IMR-90 (cell line): ENCODE data around the gene NT5DC3. TPM values are rescaled to one million over a fixed set of nuclear protein-coding genes. Genes with fewer than 3 reads are reported as not detected.

Experiments used
- ATAC-seq: fragments of 200-7000 bp; cut with Tn5 transposase; 2 replicates; pipeline ENCODE4 v1.9.1; 2020; ENCODE audit warnings: low read depth, mild to moderate bottlenecking, moderate library complexity
- BruUV-seq: library from RNA; stranded (reverse); fragments of 400-500 nt; replicated peaks from 2 replicates; lab custom pipeline; 2021; lab: Mats Ljungman, UMichigan
- CTCF ChIA-PET: fragments of 300-600 bp; formaldehyde crosslinking; extraction: SDS; loops from one replicate; lab custom pipeline; 2021; ENCODE audit warnings: antibody characterized with exemption; lab: Yijun Ruan, JAX
- POLR2A ChIA-PET: fragments of 300-600 bp; sonication (Branson Sonifier 250); formaldehyde crosslinking; loops from one replicate; lab custom pipeline; 2022; ENCODE audit warnings: antibody characterized with exemption; ENCODE audit not compliant: unreplicated experiment; lab: Charles Lee
- DNase-seq: peaks from one replicate; pipeline ENCODE4 v3.0.0; 2013
- H2AFZ ChIP-seq: replicated peaks from 2 replicates; pipeline ENCODE3; 2013; ENCODE audit warnings: low read length, mild to moderate bottlenecking; ENCODE audit not compliant: poor library complexity
- H2AK5ac ChIP-seq: 2 replicates; pipeline ENCODE4 v1.6.1; 2013; ENCODE audit warnings: low read depth, low read length, inconsistent platforms
- H2AK9ac ChIP-seq: replicated peaks from 2 replicates; pipeline ENCODE3; 2013; ENCODE audit warnings: mild to moderate bottlenecking, low read depth, low read length, moderate library complexity; ENCODE audit not compliant: poor library complexity
- H2BK120ac ChIP-seq: 2 replicates; pipeline ENCODE4 v1.6.1; 2013; ENCODE audit warnings: low read depth, low read length, inconsistent platforms
- H2BK15ac ChIP-seq: 3 replicates; pipeline ENCODE4 v1.6.1; 2013; ENCODE audit warnings: low read depth, low read length, inconsistent platforms
- H2BK20ac ChIP-seq: 2 replicates; pipeline ENCODE4 v1.6.1; 2013; ENCODE audit warnings: low read depth, mild to moderate bottlenecking, inconsistent platforms, low read length, moderate library complexity
- H2BK5ac ChIP-seq: 2 replicates; pipeline ENCODE4 v1.6.1; 2013; ENCODE audit warnings: mild to moderate bottlenecking, low read depth, low read length, inconsistent platforms; ENCODE audit not compliant: poor library complexity, severe bottlenecking
- H3K14ac ChIP-seq: replicated peaks from 2 replicates; pipeline ENCODE4 v1.6.1; 2013; ENCODE audit warnings: low read depth, low read length, inconsistent platforms
- H3K18ac ChIP-seq: 2 replicates; pipeline ENCODE4 v1.6.1; 2013; ENCODE audit warnings: low read depth, low read length, control low read depth
- H3K23ac ChIP-seq: 2 replicates; pipeline ENCODE4 v1.6.1; 2013; ENCODE audit warnings: low read depth, low read length, inconsistent platforms
- H3K27ac ChIP-seq: 2 replicates; pipeline ENCODE4 v1.5.1; 2013; ENCODE audit warnings: mild to moderate bottlenecking, control low read depth, low read length; ENCODE audit not compliant: insufficient read depth
- H3K27me3 ChIP-seq: 2 replicates; pipeline ENCODE4 v1.6.1; 2013; ENCODE audit warnings: low read length; ENCODE audit not compliant: control insufficient read depth, insufficient read depth
- H3K36me3 ChIP-seq: 2 replicates; pipeline ENCODE4 v1.6.1; 2013; ENCODE audit warnings: low read length, mixed read lengths; ENCODE audit not compliant: control insufficient read depth, insufficient read depth
- H3K4ac ChIP-seq: 2 replicates; pipeline ENCODE4 v1.6.1; 2013; ENCODE audit warnings: low read depth, low read length, inconsistent platforms
- H3K4me1 ChIP-seq: 2 replicates; pipeline ENCODE4 v1.6.1; 2013; ENCODE audit warnings: low read length, mixed read lengths; ENCODE audit not compliant: control insufficient read depth, insufficient read depth
- H3K4me2 ChIP-seq: 2 replicates; pipeline ENCODE4 v1.6.1; 2013; ENCODE audit warnings: low read depth, mild to moderate bottlenecking, control low read depth, low read length, moderate library complexity
- H3K4me3 ChIP-seq: 2 replicates; pipeline ENCODE4 v1.5.1; 2013; ENCODE audit warnings: low read depth, mild to moderate bottlenecking, control low read depth, low read length, moderate library complexity; ENCODE audit not compliant: insufficient read depth
- H3K56ac ChIP-seq: 2 replicates; pipeline ENCODE4 v1.6.1; 2013; ENCODE audit warnings: low read length, inconsistent platforms; ENCODE audit not compliant: insufficient read depth; ENCODE audit errors: extremely low read depth
- H3K79me1 ChIP-seq, 2 experiments: 2 replicates each; pipeline ENCODE4 v1.6.1; 2013; ENCODE audit warnings: low read length in 2 of 2, inconsistent platforms in 1 of 2, low read depth in 1 of 2
- H3K9ac ChIP-seq: 2 replicates; pipeline ENCODE4 v1.6.1; 2013; ENCODE audit warnings: low read depth, low read length, control low read depth
- H3K9me1 ChIP-seq: 2 replicates; pipeline ENCODE4 v1.6.1; 2013; ENCODE audit warnings: low read length, inconsistent platforms; ENCODE audit not compliant: insufficient read depth
- H3K9me3 ChIP-seq: 2 replicates; pipeline ENCODE4 v1.6.1; 2013; ENCODE audit warnings: low read length; ENCODE audit not compliant: control insufficient read depth, insufficient read depth
- H4K20me1 ChIP-seq: 2 replicates; pipeline ENCODE4 v1.6.1; 2013; ENCODE audit warnings: low read length, inconsistent platforms; ENCODE audit not compliant: insufficient read depth
- H4K5ac ChIP-seq: 2 replicates; pipeline ENCODE4 v1.6.1; 2013; ENCODE audit warnings: mild to moderate bottlenecking, low read depth, low read length, control low read depth
- H4K8ac ChIP-seq, 2 experiments: 2 replicates each; pipeline ENCODE4 v1.6.1; 2013; ENCODE audit warnings: low read depth in 2 of 2, low read length in 2 of 2, control low read depth in 1 of 2, inconsistent platforms in 1 of 2
- H4K91ac ChIP-seq: 2 replicates; pipeline ENCODE4 v1.6.1; 2013; ENCODE audit warnings: low read depth, low read length, inconsistent platforms; ENCODE audit not compliant: insufficient read depth
- CHD1 ChIP-seq: IDR thresholded peaks from 2 replicates; pipeline ENCODE4 v1.6.1; 2012; ENCODE audit warnings: low read depth, low read length, improper control_type of control experiment
- MAFK ChIP-seq: IDR thresholded peaks from 2 replicates; pipeline ENCODE4 v1.6.1; 2012; ENCODE audit warnings: low read depth, low read length, improper control_type of control experiment
- RCOR1 ChIP-seq: IDR thresholded peaks from 2 replicates; pipeline ENCODE4 v1.6.1; 2012; ENCODE audit warnings: mild to moderate bottlenecking, low read length, improper control_type of control experiment; ENCODE audit not compliant: insufficient replicate concordance
- RFX5 ChIP-seq: IDR thresholded peaks from 2 replicates; pipeline ENCODE4 v1.8.0; 2012; ENCODE audit warnings: low read depth, mild to moderate bottlenecking, low read length, moderate library complexity
- WGBS, 2 experiments: methylation state at CpG; one replicate each; pipeline versions ENCODE4 v1.1.5 to v1.1.7; 2013; ENCODE audit warnings: missing lambda C conversion rate in 2 of 2; ENCODE audit not compliant: insufficient read length in 1 of 2; ENCODE audit errors: extremely low coverage in 2 of 2; 5-methylcytosine and 5-hydroxymethylcytosine counted together
- dilution Hi-C: fragments of 300-500 bp; cut with HindIII; formaldehyde crosslinking; loops from one replicate; pipeline ENCODE4 v1.14.3; 2018; ENCODE audit warnings: low sequenced_read_pairs; ENCODE audit not compliant: unreplicated experiment
- in situ Hi-C: fragments of 300-500 bp; cut with MboI; formaldehyde crosslinking; loops from 3 replicates; pipeline ENCODE4 v1.14.3; 2019; ENCODE audit warnings: low sequenced_read_pairs, inconsistent platforms, mixed read lengths
- intact Hi-C: fragments of 100-400 bp; cut with micrococcal nuclease; formaldehyde crosslinking; loops from 2 replicates; pipeline ENCODE4 v1.10.0; 2022
- polyA plus RNA-seq, 3 experiments: library from polyadenylated mRNA; depleted of rRNA; stranded (reverse); fragments of >200 nt; gene quantifications; 2 replicates each; pipeline ENCODE4 v1.2.3, GENCODE V29; 2012; ENCODE audit warnings: low replicate concordance in 1 of 3
- total RNA-seq: library from RNA; depleted of rRNA; stranded (reverse); fragments of >200 nt; gene quantifications from 2 replicates; pipeline ENCODE4 v1.2.3, GENCODE V29; 2012
- TF ChIP-seq, protein P1 (sequence below): fragments of 150-350 bp; IDR thresholded peaks from 2 replicates; pipeline ENCODE4 v1.6.1; 2017; ENCODE audit warnings: mild to moderate bottlenecking, antibody characterized with exemption, low read length, low read depth

NT5DC3 gene
- total and polyA plus RNA-seq, 2 of the 4 experiments (the other 2 are of a cell fraction), result 7.3 to 17.6 TPM

DNA sequence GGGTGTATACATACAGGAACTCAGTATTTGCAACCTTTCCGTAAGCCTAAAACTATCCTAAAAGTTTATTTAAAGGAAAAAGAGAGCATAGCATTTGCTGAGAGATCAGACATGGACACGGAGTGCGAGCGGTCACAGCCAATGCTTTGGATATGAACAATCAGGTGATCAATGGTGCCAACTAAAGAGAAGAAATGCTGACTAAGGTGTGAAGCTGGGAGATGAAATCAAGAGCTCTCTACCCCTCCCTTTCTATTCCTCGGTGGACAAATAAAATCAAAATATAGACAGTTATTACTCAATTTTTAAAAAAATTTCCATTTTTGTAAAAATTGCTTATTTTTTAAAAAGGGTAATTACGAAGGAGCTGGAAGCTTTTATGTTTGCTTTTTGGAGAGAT, 29.2 kb downstream of the NT5DC3 start:
- H3K4me1 ChIP-seq, result peaks cover 3% of the 10 kb centered on the region; the same call in 1 of the 2 replicates
- DNase-seq (no peak), ATAC-seq (no peak)
- no peak overlapping the region for H3K4me2 ChIP-seq
- dilution Hi-C loops, result no loop called here
- H3K18ac ChIP-seq, result no peak overlapping the region
- TF ChIP-seq RCOR1, result no peak
- TF ChIP-seq CHD1, result no peak
- TF ChIP-seq RFX5, result no peak
- peak; percentile 51 for TF ChIP-seq MAFK
- TF ChIP-seq, protein P1, sequence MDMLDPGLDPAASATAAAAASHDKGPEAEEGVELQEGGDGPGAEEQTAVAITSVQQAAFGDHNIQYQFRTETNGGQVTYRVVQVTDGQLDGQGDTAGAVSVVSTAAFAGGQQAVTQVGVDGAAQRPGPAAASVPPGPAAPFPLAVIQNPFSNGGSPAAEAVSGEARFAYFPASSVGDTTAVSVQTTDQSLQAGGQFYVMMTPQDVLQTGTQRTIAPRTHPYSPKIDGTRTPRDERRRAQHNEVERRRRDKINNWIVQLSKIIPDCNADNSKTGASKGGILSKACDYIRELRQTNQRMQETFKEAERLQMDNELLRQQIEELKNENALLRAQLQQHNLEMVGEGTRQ, result no peak
- CTCF ChIA-PET, result interaction anchor here (1.6 kb wide), 1 partner anchor 11 kb away, joined by 4 read pairs; no protein-coding TSS in a partner anchor
- no CpG with 5 or more reads among the region's 6 CpGs for WGBS, 2 experiments
- no peak overlapping the region for H4K8ac ChIP-seq
- no peak overlapping the region for H4K91ac ChIP-seq
- H3K36me3 ChIP-seq, result peaks cover 6% of the 10 kb centered on the region
- no peak overlapping the region for H3K56ac ChIP-seq
- no peak overlapping the region for H3K4me3 ChIP-seq
- H2BK5ac ChIP-seq, result no peak overlapping the region
- no peak overlapping the region for H2BK15ac ChIP-seq
- POLR2A ChIA-PET, result no interaction called here
- H3K14ac ChIP-seq, result no peak overlapping the region
- H3K23ac ChIP-seq, result no peak overlapping the region
- intact Hi-C loops, result no loop called here
- H2AFZ ChIP-seq, result no peak overlapping the region
- no peak overlapping the region for H3K27ac ChIP-seq
- no peaks in the 10 kb centered on the region for H4K20me1 ChIP-seq
- in situ Hi-C loops, result no loop called here
- H2BK120ac ChIP-seq, result no peak overlapping the region
- BruUV-seq, result no TSS peak
- no peak overlapping the region for H2AK9ac ChIP-seq
- H3K27me3 ChIP-seq, result no peaks in the 10 kb centered on the region
- H2AK5ac ChIP-seq, result no peak overlapping the region
- H4K5ac ChIP-seq, result no peak overlapping the region
- no peak overlapping the region for H2BK20ac ChIP-seq
- H3K9ac ChIP-seq, result no peak overlapping the region
- peaks cover 16% of the 10 kb centered on the region for H3K9me1 ChIP-seq
- no peak overlapping the region for H3K4ac ChIP-seq
- H3K9me3 ChIP-seq, result no peaks in the 10 kb centered on the region
- H3K79me1 ChIP-seq, result peaks cover 50 to 79% of the 10 kb centered on the region in 2 experiments
